ENCODE data around the gene TOE1. TPM values are rescaled to one million over a fixed set of nuclear protein-coding genes. Genes with fewer than 3 reads are reported as not detected.

The TOE1 gene
- total and polyA plus RNA-seq, 2 of the 8 experiments (the other 6 are each of a cell fraction or from before 2014, with no cell fraction given): 15.2 to 25.8 TPM

- Histone ChIP-seq H3K79me1 (ENCODE audit: low read depth, low read length) (peaks cover 7% of the 10 kb centered on the region), H3K14ac (ENCODE audit: insufficient read length) (no peak overlapping the region), H3K27me3 (replicated peaks in 1 of 4; ENCODE audit: control insufficient read depth in 3 of 4, extremely low read depth in 1 of 4, insufficient read depth in 3 of 4, low read length in 3 of 4) (no peaks in the 10 kb centered on the region), H2BK120ac (replicated peaks; ENCODE audit: low read depth, low read length) (no peak overlapping the region), H2BK20ac (ENCODE audit: low read length) (no peak overlapping the region), H2AFZ (ENCODE audit: low read length) (no peak overlapping the region), H3K9ac (replicated peaks in 1 of 4; ENCODE audit: extremely low read depth in 1 of 4, low read depth in 3 of 4, low read length in 3 of 4) (no peak overlapping the region), H3K79me2 (ENCODE audit: control insufficient read depth in 1 of 2, insufficient read depth in 2 of 2, low read length in 2 of 2) (peaks cover 0 to 18% of the 10 kb centered on the region in 2 experiments; a peak in 3 of 4 replicates), H3K23me2 (ENCODE audit: low read depth, low read length) (peaks cover 7% of the 10 kb centered on the region), H3K36me3 (ENCODE audit: control insufficient read depth in 2 of 4, insufficient read depth in 4 of 4, low read length in 3 of 4) (peaks cover 15 to 44% (median 34%) of the 10 kb centered on the region in 4 experiments; a peak in 7 of 8 replicates), H2BK15ac (ENCODE audit: low read length) (no peak overlapping the region), H3K9me3 (ENCODE audit: insufficient read depth in 2 of 2, low read depth in 1 of 2, low read length in 1 of 2) (no peaks in the 10 kb centered on the region), H2BK12ac (ENCODE audit: low read depth, low read length) (no peak overlapping the region), H3K4me2 (ENCODE audit: insufficient read depth in 1 of 2, low read depth in 2 of 2, low read length in 2 of 2) (no peak overlapping the region), H4K8ac (ENCODE audit: extremely low read depth, insufficient read depth, low read length) (no peak overlapping the region), H2BK5ac (ENCODE audit: low read depth, low read length) (no peak overlapping the region), H4K5ac (ENCODE audit: insufficient read length, low read depth, low read length) (no peak overlapping the region), H2AK5ac (ENCODE audit: low read depth, low read length) (no peak overlapping the region), H4K20me1 (replicated peaks in 1 of 2; ENCODE audit: control insufficient read depth in 1 of 2, insufficient read depth in 2 of 2, low read length in 2 of 2) (peaks cover 0 to 2% of the 10 kb centered on the region in 2 experiments), H3K4ac (replicated peaks; ENCODE audit: insufficient read length, low read depth, low read length) (no peak overlapping the region), H4K91ac (replicated peaks; ENCODE audit: insufficient read length, low read length) (no peak overlapping the region), H3K23ac (ENCODE audit: insufficient read length) (no peak overlapping the region), H3K18ac (ENCODE audit: extremely low read depth, low read length) (no peak overlapping the region), H3K4me1 (replicated peaks in 1 of 4; ENCODE audit: control insufficient read depth in 3 of 4, insufficient read depth in 4 of 4, low read length in 3 of 4) (peaks cover 0 to 8% (median 5%) of the 10 kb centered on the region in 4 experiments; a peak in 5 of 7 replicates), H3K27ac (ENCODE audit: low read depth, low read length) (no peak overlapping the region), H3K4me3 (ENCODE audit: extremely low read depth in 1 of 4, insufficient read depth in 2 of 4, low read depth in 3 of 4, low read length in 4 of 4) (no peak overlapping the region), H3K56ac (replicated peaks; ENCODE audit: insufficient read length, low read depth, low read length) (no peak overlapping the region)
- ChIA-PET CTCF (ENCODE audit: partially characterized antibody) (interaction anchor here (0.9 to 13.4 kb wide), 5 partner anchors 13 to 168 kb away, joined by 3 to 139 read pairs (median 8); partner anchors contain the start of genes CCDC163 and MMACHC), POLR2A (ENCODE audit: partially characterized antibody) (interaction anchor here (0.6 to 21.4 kb wide), 11 partner anchors 10 to 526 kb away, joined by 3 to 472 read pairs (median 4); partner anchors contain the start of genes HPDL and TESK2)
- no peak for TF ChIP-seq POLR2AphosphoS5 (IDR thresholded peaks at IDR 0.05; ENCODE audit: low read depth, low read length)
- TF ChIP-seq POLR2A (IDR thresholded peaks at IDR 0.05; ENCODE audit: control extremely low read depth in 1 of 2, low read depth in 2 of 2, low read length in 2 of 2): peak in 1 of 2 experiments; percentile 48; a peak in 1 of 3 replicates
- FAIRE-seq (no peak), DNase-seq (ENCODE audit: low read depth in 1 of 2, low spot score in 2 of 2) (no peak)
- WGBS, 2 experiments (ENCODE audit: extremely low coverage in 1 of 2, insufficient coverage in 1 of 2, insufficient read length in 1 of 2, insufficient replicate concordance in 2 of 2, low coverage in 1 of 2, low lambda C conversion rate in 2 of 2, missing lambda C conversion rate in 1 of 2): 93% methylated on average over 13 of the region's 13 CpGs; no CpG with 5 or more reads in 1 of the 2 experiments
Observed at GRCh38 chr1:45345014-45345413, 5.0 kb downstream of the TOE1 start.
